ENCODE results near the gene MAU2. TPM values are rescaled to one million over a fixed set of nuclear protein-coding genes. Genes with fewer than 3 reads are reported as not detected.
A peak's percentile ranks its signal among the peaks of the same experiment; 100 is the strongest.

MAU2 gene
- total and polyA plus RNA-seq, 7 experiments from 2014 or later, result 16.5 to 170 (median 136) TPM

GRCh38 chr19:19402656-19403372, 82.2 kb downstream of the MAU2 start:
- H3K27ac ChIP-seq (ENCODE audit: low read depth, low read length), result no peak overlapping the region
- ATAC-seq, result no peak
- no peak for DNase-seq
- POLR2A ChIA-PET, result interaction anchor here (0.6 to 2.2 kb wide), 5 partner anchors 9 to 113 kb away, joined by 3 to 7 read pairs (median 5); partner anchors contain the start of genes NDUFA13 and TSSK6
- intact Hi-C loops (cut with micrococcal nuclease), result loop anchor here in 1 of 2 donors (10.0 kb wide), 1 partner anchor 202 kb away; no protein-coding TSS in a partner anchor
- CTCF ChIA-PET, result interaction anchor here (0.7 kb wide), 2 partner anchors 31 to 91 kb away, joined by 3 read pairs; no protein-coding TSS in a partner anchor
- peak overlapping the region in 6 of 9 donors; percentile 21 to 84 (median 55) for H3K27ac Mint-ChIP-seq
- H3K9me3 ChIP-seq (ENCODE audit: control insufficient read depth in 2 of 3, low read length in 3 of 3), result no peaks in the 10 kb centered on the region
- peaks cover 0 to 1% (median 0%) of the 10 kb centered on the region in 5 donors for H3K36me3 Mint-ChIP-seq
- H3K4me1 ChIP-seq (ENCODE audit: control insufficient read depth in 2 of 2, insufficient read depth in 2 of 2, low read length in 2 of 2), result peaks cover 12 to 19% of the 10 kb centered on the region in 2 donors
- no peaks in the 10 kb centered on the region for H3K27me3 Mint-ChIP-seq
- H3K4me3 Mint-ChIP-seq, result peak overlapping the region in 1 of 10 donors; percentile 34
- no peaks in the 10 kb centered on the region for H3K27me3 ChIP-seq (ENCODE audit: control insufficient read depth in 2 of 2, insufficient read depth in 2 of 2, low read length in 2 of 2)
- H3K4me1 Mint-ChIP-seq, result peaks cover 20 to 57% (median 53%) of the 10 kb centered on the region in 7 donors
- H3K36me3 ChIP-seq (ENCODE audit: control insufficient read depth in 2 of 3, insufficient read depth in 3 of 3, low read length in 3 of 3), result no peaks in the 10 kb centered on the region
- no peaks in the 10 kb centered on the region for H3K9me3 Mint-ChIP-seq
- H3K4me3 ChIP-seq (ENCODE audit: low read length), result no peak overlapping the region

GRCh38 chr19:19403373-19403901, 82.8 kb downstream of the MAU2 start:
- Histone ChIP-seq H3K36me3 (ENCODE audit: control insufficient read depth in 2 of 3, insufficient read depth in 3 of 3, low read length in 3 of 3) (no peaks in the 10 kb centered on the region), H3K4me3 (ENCODE audit: low read length) (no peak overlapping the region), H3K27me3 (ENCODE audit: control insufficient read depth in 2 of 2, insufficient read depth in 2 of 2, low read length in 2 of 2) (no peaks in the 10 kb centered on the region), H3K4me1 (ENCODE audit: control insufficient read depth in 2 of 2, insufficient read depth in 2 of 2, low read length in 2 of 2) (peaks cover 14 to 21% of the 10 kb centered on the region in 2 donors), H3K27ac (ENCODE audit: low read depth, low read length) (peak overlapping the region; percentile 8), H3K9me3 (ENCODE audit: control insufficient read depth in 2 of 3, low read length in 3 of 3) (no peaks in the 10 kb centered on the region)
- Mint-ChIP-seq H3K4me3 (peak overlapping the region in 9 of 10 donors; percentile 54 to 94 (median 69)), H3K36me3 (peaks cover 0 to 2% (median 0%) of the 10 kb centered on the region in 5 donors), H3K9me3 (no peaks in the 10 kb centered on the region), H3K27me3 (no peaks in the 10 kb centered on the region), H3K4me1 (peaks cover 26 to 64% (median 59%) of the 10 kb centered on the region in 7 donors), H3K27ac (peak overlapping the region; percentile 12 to 84 (median 40))
- ChIA-PET POLR2A (interaction anchor here (0.6 to 2.2 kb wide), 7 partner anchors 10 to 159 kb away, joined by 3 to 7 read pairs (median 5); partner anchors contain the start of genes NDUFA13 and TSSK6), CTCF (interaction anchor here (0.6 to 1.9 kb wide), 4 partner anchors 8 to 77 kb away, joined by 3 to 10 read pairs (median 4); no protein-coding TSS in a partner anchor)
- no peak for DNase-seq
- ATAC-seq, result no peak
- intact Hi-C loops (cut with micrococcal nuclease), result loop anchor here in 1 of 2 donors (10.0 kb wide), 1 partner anchor 201 kb away; no protein-coding TSS in a partner anchor

DNA sequence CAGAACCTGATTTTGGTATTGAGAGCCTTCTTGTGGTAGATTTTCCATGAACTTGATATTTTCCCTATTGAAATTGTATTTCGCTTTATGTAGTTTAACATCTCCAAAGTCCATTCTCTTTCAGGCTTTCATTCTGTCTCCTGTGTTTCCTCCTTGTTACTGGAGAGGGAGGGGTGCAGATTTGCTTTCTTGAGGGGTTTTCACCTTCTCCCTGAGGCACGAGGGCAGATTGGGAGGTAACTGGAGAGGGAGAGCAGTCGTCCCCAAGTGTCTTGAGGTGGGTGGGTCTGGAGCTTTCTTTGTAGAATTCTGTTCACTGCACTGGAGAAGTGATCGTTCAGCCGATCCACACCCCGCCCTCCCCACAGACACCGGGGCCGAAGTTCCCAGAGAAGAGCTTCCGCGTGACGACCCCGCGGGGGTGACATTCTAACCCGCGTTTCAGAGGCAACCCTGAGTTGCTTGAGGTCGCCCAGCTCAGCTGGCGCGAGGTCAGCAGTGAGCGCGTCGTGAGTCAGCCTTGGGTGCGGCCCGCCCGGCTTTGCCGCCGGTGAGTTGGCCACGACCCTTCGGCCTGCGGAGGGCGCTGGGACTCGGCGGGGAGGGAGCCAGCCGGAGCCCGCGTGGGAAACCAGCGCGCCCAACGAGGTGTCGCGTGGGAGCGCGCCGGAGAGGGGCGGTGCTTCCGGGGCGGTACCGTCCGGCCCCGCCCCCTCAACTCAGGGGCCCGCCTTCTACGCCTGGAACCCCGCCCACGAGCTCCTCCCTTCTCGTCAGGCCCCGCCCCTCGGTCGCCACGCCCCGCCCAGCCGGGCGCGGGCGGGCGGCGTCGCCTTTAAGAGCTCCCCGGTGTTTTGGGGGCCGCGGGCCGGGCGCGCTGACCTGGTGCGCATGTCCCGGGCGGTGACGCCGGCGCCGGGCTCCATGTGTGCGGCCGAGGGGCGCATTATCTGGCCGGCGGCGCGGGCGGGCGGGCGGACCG, 84.5 kb downstream of the MAU2 start, which contains the start of gene GATAD2A:
Gene GATAD2A (plus strand): TSS at position 797 of the 982 bp plus-strand sequence. CDS start 59,671 bp downstream, outside the sequence.
- no peaks in the 10 kb centered on the region for H3K27me3 Mint-ChIP-seq
- H3K4me3 ChIP-seq (ENCODE audit: low read length), result peak within 1 kb of the TSS; percentile 65
- no peaks in the 10 kb centered on the region for H3K27me3 ChIP-seq (ENCODE audit: control insufficient read depth in 2 of 2, insufficient read depth in 2 of 2, low read length in 2 of 2)
- peak within 1 kb of the TSS; percentile 89 to 97 (median 94) for H3K4me3 Mint-ChIP-seq
- peaks cover 0 to 4% (median 0%) of the 10 kb centered on the region in 5 donors for H3K36me3 Mint-ChIP-seq
- peak within 1 kb of the TSS; percentile 86 for H3K27ac ChIP-seq (ENCODE audit: low read depth, low read length)
- peak; percentile 96 for ATAC-seq
- no peaks in the 10 kb centered on the region for H3K9me3 Mint-ChIP-seq
- intact Hi-C loops (cut with micrococcal nuclease), result loop anchor here (1.0 to 10.0 kb wide), 14 partner anchors 10 to 768 kb away; partner anchors contain the start of genes BORCS8 (in 2 of the 2), MAU2 (in 2 of the 2), RFXANK (in 2 of the 2) and SUGP1 (in 2 of the 2)
- H3K27ac Mint-ChIP-seq, result peak within 1 kb of the TSS; percentile 86 to 98 (median 92)
- ChIA-PET CTCF (interaction anchor here (0.8 to 1.9 kb wide), 12 partner anchors 14 to 258 kb away, joined by 3 to 14 read pairs (median 4); no protein-coding TSS in a partner anchor), POLR2A (interaction anchor here (0.6 to 4.7 kb wide), 20 partner anchors 10 to 212 kb away, joined by 3 to 36 read pairs (median 4); partner anchors contain the start of gene TSSK6)
- peak; percentile 85 to 99 (median 90) for DNase-seq
- H3K4me1 Mint-ChIP-seq, result peaks cover 37 to 70% (median 66%) of the 10 kb centered on the region in 7 donors
- no peaks in the 10 kb centered on the region for H3K9me3 ChIP-seq (ENCODE audit: control insufficient read depth in 2 of 3, low read length in 3 of 3)
- H3K36me3 ChIP-seq (ENCODE audit: control insufficient read depth in 2 of 3, insufficient read depth in 3 of 3, low read length in 3 of 3), result no peaks in the 10 kb centered on the region
- H3K4me1 ChIP-seq (ENCODE audit: control insufficient read depth in 2 of 2, insufficient read depth in 2 of 2, low read length in 2 of 2), result peaks cover 26 to 38% of the 10 kb centered on the region in 2 donors

DNA sequence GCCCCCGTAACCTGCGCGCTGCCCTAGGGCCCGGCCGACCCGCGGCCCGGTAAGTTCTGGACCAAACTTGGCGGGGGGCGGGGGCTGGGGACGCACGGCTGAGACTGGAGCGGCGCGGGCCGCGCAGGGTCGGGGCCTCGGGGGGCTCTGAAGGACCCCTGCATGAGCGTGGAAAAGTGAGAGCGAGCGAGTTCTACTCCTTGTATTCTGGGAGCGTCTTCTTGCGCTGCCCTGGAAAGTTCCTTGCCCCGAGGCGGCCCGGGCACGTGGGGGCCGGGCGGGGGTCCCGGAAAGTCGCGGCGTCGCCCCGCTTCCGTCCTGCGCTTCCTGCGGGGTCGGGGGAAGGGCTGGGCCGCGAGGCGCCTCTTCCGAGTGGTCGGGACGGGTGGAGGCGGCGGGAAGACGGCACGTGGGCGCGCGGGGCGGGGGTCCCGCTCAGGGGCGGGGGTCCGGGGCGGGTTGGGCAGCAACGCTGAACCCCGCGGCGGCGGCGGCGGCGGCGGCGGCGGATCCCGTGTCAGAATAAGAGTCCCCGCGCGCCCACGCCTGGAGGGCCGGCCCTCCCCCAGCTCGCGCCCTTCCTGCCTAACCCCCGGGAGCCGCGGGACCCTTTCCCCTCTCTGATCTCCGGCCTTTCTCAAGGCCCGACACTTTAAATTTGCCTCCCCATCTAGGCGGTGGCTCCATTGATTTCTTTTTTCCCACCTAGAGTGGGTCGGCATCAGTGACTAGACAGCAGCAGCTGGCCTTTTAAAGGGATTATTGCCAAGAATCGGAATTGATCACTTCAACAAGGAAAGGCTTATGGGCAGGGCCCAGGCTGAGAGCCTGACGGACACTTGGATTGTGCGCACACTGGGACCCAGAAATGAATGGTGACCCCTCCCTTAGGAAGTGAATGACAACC, 85.6 kb downstream of the MAU2 start:
- CTCF ChIA-PET, result interaction anchor here (0.8 to 1.8 kb wide), 11 partner anchors 12 to 259 kb away, joined by 3 to 15 read pairs (median 4); no protein-coding TSS in a partner anchor
- Mint-ChIP-seq H3K36me3 (peaks cover 0 to 4% (median 0%) of the 10 kb centered on the region in 5 donors), H3K4me1 (peaks cover 48 to 76% (median 74%) of the 10 kb centered on the region in 7 donors), H3K9me3 (no peaks in the 10 kb centered on the region), H3K4me3 (peak overlapping the region; percentile 89 to 97 (median 94)), H3K27me3 (no peaks in the 10 kb centered on the region), H3K27ac (peak overlapping the region; percentile 86 to 98 (median 92))
- ATAC-seq, result no peak
- H3K27ac ChIP-seq (ENCODE audit: low read depth, low read length), result peak overlapping the region; percentile 86
- H3K36me3 ChIP-seq (ENCODE audit: control insufficient read depth in 2 of 3, insufficient read depth in 3 of 3, low read length in 3 of 3), result peaks cover 0 to 7% (median 0%) of the 10 kb centered on the region in 3 experiments
- intact Hi-C loops (cut with micrococcal nuclease), result loop anchor here (1.0 to 10.0 kb wide), 15 partner anchors 11 to 769 kb away; partner anchors contain the start of genes BORCS8 (in 2 of the 2), MAU2 (in 2 of the 2), RFXANK (in 2 of the 2) and SUGP1 (in 2 of the 2)
- no peaks in the 10 kb centered on the region for H3K9me3 ChIP-seq (ENCODE audit: control insufficient read depth in 2 of 3, low read length in 3 of 3)
- peaks cover 35 to 47% of the 10 kb centered on the region in 2 donors for H3K4me1 ChIP-seq (ENCODE audit: control insufficient read depth in 2 of 2, insufficient read depth in 2 of 2, low read length in 2 of 2)
- POLR2A ChIA-PET, result interaction anchor here (0.9 to 4.7 kb wide), 19 partner anchors 9 to 107 kb away, joined by 3 to 36 read pairs (median 4); partner anchors contain the start of gene TSSK6
- H3K4me3 ChIP-seq (ENCODE audit: low read length), result peak overlapping the region; percentile 59
- DNase-seq, result peak; percentile 26 to 78 (median 37)
- H3K27me3 ChIP-seq (ENCODE audit: control insufficient read depth in 2 of 2, insufficient read depth in 2 of 2, low read length in 2 of 2), result no peaks in the 10 kb centered on the region

Measured in naive thymus-derived CD4-positive, alpha-beta T cell (primary cell).